NCI-H1417 treated with DMSO at 0.1 percent for 48 hours (cell line): ENCODE results near the gene FAM135A.
"Not testable (repeated sequence)": the region's sequence is repeated elsewhere in the genome, so short reads cannot be mapped to it uniquely, and the experiment has no call there.

Experiments used
- DNase-seq: peaks from one replicate; lab custom pipeline; 2025; lab: John Stamatoyannopoulos, UW

The FAM135A gene

DNA sequence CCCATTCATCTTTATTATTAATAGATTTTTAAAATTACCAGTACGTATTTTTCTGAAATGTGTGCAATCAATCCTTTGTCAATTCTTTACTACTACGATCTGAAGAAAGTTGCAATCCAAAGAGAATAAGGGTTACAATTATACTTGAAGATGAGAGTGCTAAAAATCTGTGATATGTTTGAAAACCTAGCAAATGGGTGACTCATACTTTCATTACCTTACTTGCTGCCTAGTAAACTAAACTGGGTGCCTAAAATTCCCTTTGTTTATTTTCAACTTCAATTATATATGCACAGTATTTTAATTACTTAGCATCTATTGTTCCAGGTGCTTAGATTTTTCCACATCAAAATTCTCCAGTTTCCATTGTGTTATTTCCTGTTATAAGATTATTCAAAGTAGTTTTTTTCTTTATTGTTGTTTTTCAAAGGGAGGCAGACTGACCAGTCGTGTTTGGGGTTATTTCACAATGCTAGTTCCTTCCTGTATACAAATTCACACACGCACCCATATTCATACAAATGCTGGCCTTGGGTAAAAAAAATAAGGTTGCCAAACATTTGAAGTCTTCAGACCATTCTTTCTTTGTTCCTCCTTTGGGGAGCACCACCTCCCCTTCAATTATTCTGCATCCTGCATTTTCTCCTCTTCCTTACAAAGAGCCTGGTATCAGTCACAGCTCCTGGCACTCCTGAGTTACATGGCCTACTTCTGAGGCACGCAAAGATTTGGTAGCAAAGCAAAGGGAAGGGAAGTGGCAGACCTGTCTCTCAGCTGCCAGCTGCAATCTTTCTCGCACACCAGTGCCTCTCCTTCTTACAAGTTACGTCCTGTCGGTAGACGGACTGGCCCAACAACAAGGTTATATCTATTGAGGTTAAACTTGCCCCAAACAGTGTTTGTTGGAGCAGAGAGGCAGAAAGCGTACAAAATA lies 16.2 kb upstream of the FAM135A start:
- no peak for DNase-seq

DNA sequence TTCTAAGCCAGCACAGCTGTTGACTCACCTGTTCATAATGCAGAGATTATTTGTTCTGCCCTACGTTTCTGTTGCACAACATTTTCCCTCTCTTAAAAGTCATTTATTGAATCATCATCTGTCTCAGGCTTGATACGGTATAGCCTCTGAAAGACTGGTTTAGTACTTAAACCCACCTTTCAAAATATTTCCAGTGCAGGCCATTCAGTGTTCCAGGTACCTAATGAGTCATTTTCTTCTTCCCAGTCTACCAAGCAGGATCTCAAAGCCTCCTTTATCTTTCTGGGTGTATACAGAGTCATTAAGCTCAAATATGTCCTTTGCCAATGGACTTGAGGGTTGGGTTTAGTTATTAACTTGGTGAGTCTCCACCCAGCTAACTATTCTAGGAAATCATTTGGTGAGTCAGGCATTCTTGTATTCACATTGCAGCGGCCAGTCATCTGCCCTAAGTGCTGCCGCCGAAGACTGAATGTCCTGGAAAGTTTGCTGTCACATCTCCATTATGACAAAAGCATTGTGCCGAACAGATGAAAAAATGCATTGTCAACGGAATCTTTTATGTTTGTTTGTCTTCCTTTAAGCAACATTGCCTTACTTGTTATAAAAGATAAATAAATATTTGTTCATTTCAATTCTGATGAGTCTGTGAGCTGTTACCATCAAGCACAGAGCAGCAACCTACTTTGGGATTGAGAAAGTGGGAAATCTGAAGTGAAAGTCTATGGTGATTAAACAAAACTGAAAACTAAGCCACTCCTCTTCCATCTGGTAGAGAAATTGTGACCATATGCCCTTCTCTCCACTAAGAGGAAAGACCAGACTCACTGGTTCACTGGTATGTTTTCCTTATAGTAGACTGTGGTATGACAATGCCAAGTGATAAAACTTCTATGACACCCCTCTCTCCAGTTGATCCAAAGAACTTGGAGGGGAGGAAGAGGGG lies 14.3 kb upstream of the FAM135A start:
- no peak for DNase-seq

DNA sequence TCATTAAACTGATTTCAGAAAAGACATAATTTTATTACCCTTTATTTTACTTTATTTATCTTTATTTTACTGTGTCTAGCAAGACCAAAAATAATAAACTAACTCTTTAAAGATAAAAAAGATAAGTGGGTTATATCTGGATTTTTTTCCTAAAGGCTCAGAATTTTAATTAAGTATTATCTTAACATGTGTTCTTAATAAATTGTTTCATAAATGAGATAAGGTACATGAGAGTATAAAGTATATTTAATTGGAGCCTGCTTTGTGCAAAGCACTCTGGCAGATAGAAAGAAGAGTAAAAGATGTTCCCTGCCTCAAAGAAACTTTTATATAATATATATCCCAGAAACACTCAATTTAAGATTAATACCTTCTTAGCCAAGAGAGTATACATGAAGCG lies 8.7 kb upstream of the FAM135A start:
- no peak for DNase-seq

GRCh38 chr6:70409216-70409615 lies 4.1 kb upstream of the FAM135A start:
- DNase-seq: no peak

DNA sequence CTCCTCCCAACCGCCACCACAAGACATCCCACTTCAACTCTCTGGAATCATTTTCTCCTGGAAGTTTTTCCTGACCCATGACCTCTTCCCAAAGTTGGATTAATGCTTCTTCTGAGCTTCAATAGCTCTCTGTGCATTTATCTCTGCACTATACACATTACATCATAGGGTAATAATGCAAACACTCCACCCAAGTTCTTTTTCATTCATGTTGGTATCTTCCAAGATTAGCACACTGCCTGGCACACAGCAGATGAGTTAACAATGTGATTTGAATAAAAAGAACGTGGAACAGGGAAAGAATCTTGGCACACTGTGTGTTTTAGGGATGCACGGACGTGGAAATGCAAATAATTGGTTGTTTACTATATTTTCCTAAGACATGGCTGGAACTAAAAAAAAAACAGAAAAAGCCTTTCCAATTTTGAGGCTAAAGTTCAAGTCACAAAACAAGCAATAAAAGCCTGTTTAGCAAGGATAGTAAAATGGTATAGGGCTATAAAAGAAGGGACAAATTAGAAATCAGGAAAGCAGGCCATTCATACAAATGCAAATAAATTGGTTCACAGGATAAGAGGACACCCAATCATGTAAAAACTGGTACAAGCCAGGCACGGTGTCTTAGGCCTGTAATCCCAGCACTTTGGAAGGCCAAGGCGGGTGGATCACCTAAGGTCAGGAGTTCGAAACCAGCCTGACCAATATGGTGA lies 1.6 kb upstream of the FAM135A start:
- no peak for DNase-seq

DNA sequence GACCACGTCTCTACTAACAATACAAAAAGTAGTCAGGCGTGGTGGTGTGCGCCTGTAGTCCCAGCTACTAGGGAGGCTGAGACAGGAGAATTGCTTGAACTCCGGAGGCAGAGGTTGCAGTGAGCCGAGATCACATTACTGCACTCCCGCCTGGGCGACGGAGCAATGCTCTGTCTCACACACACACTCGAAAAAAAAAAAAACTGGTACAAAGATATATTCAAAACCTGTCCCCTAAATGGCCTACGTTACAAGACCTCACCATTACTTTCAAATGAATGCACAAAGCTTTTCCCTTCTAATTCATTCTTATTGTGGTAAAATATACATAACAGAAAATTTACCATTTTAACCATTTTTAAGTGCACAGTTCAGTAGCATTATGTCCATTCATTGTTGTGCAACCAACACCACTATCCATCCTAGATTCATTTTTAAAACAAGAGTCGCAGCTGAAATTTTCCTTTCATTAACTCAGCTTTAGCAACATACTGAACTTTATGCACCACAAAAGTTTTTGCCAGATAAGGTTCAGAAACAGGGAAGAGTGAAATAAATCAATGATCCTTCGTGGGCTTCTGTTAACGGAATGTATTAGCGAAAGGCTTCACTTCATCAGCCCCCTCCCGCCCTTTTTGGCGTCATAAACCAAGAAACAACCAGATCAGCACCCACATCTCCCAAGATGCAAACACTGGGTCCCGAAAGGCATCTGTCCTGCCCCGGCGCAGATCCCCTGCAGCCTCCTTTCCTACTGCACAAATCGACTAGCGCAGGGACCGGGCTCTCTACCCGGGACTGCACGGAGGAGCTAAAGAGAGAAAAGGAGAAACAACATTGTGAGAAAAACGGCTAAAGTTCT lies 825 bp upstream of the FAM135A start:
- no peak for DNase-seq

- no peak for DNase-seq
Measured at GRCh38 chr6:70413992-70414494, 735 bp downstream of the FAM135A start.

DNA sequence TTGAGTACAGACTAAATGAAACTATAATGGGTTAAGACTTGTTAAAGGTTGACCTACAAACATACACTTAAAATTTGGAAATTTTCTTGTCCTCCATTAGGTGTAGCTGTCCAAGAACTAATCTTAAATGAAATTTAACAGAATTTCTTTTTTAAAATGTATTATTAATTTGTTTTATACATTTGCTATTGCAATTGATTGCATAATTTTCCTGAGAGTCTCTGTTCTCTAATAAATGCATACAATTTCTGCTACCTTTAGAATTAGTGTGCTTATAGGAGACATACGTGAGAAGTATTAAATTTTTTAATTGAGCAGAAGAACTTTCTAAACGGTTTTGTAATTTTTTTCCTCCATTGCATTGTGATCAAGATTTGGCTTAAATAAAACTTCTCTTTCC lies 1.5 kb downstream of the FAM135A start:
- DNase-seq: no peak

DNA sequence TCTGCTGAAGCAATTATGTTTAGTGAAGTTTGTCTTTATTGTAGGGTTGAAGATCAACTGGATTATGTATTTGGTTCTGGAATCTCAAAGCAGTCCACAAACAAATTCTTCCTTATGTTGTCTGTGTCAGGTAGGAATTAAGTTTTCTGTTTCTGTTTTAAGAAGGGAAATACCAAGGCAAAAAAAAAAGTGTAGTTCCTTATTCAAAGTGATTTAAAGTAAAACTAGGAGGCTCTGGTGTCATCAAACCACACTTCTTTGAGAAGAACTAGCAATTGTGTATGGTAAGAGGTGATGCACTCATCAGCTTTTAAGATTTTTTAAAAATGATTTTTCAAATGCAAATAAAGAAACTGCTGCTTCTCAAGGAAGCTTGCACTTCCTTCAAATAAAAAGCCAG lies 1.9 kb downstream of the FAM135A start:
- DNase-seq: no peak

DNA sequence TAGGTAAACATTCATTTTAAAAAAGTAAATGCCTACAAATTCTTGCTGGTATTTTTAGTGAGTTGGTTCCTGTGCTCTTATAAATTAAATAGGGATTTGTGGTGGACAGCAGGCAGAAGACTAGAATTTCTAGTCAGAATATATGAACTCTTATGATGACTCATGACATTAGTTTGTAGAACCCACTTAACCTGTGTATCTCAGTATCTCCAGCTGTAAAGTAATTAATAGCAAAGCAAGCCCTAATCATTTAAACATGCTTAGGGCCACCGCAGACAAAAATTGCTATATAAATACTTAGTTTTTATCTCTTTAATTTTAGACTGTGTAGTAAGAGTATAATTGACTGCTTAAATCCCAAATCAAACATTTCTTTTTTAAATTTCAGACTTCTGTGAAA lies 2.4 kb downstream of the FAM135A start:
- no peak for DNase-seq

GRCh38 chr6:70421509-70421908 lies 8.2 kb downstream of the FAM135A start:
- no peak for DNase-seq

DNA sequence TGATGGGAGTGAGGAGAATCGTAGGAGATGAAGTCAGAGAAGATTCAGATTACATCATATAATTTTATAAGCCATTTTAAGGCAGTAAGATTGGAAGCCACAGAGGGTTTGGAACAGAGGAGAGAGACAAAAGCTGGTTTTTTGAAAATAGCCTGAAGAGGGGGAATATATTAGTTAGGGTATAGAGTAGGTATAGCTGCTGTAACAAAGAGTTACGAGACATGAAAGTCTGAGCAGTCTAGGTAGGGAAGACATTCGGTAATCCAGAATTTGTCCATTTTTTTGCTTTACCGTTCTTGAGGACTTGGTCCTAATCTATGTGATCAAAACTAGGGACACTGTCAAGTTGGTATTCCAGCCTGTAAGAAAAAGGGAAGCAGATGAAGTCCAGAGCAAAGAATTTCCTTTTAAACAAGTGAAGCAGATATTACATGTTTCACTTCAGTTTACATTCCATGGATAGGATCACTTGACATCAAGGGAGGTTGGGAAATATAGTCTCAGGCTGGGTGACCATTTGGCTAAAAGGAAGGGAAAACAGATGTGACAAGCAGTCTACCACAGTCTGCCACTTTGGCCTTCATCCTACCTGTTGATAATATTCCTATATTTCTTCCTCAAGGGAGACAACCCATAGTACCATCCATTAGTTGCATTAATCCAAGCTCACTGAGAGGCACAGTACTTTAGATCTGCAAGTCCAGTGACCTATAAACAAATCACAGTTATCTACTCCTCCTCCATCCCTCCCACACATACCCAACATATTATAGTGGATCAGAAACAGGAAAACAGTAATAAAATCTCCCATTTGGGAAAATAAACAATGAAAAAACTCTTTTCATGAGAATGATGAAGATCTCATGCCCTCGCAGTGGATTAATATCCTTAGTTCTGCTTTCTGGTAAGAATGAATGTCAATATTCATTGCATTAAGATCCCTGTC lies 10.2 kb downstream of the FAM135A start:
- no peak for DNase-seq

GRCh38 chr6:70424291-70424690 lies 11.0 kb downstream of the FAM135A start:
- DNase-seq: no peak

GRCh38 chr6:70436320-70436719 lies 23.0 kb downstream of the FAM135A start:
- DNase-seq: no peak

GRCh38 chr6:70445001-70445400 lies 31.7 kb downstream of the FAM135A start:
- no peak for DNase-seq

DNA sequence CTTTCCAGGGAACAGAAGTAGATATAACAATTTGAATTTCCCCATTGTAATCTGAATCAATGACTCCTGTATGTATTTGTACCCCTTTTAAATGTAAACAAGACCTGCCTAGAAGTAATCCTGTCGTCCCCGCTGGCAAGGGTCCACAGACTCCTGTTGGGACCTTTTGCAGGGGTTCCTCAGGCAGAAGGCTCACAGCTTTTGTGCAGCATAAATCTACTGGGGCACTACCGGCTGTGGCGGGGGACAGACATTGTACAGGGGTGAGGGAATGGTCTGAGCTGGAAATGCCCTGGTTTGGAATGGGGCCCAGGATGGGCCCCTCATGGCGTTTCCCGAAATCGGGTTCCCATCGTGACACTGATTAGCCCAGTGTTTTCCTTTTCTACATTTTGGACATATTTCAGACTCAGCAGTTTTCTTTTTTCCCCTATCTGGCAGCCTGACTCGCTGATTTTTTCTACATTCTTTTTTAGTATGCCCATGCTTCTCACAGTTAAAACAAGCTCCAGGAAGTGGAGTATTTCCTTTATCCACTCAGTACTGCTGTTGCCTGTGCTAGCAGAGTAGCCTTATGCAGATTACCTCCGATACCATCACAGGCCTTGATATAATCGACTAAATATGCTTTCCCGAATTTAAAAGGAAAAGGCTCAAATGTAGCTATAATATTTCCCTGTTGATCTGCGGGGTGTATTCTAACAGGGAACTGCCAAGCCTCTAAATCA lies 34.2 kb downstream of the FAM135A start:
- DNase-seq: not testable (repeated sequence)

DNA sequence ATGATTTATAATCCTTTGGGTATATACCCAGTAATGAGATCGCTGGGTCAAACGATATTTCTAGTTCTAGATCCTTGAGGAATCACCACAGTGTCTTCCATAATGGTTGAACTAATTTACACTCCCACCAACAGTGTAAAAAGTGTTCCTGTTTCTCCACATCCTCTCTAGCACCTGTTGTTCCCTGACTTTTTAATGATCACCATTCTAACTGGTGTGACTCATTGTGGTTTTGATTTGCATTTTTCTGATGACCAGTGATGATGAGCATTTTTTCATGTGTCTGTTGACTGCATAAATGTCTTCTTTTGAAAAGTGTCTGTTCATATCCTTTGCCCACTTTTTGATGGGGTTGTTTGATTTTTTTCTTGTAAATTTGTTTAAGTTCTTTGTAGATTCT lies 40.6 kb downstream of the FAM135A start:
- not testable (repeated sequence) for DNase-seq

GRCh38 chr6:70456735-70457134 lies 43.4 kb downstream of the FAM135A start:
- DNase-seq: no peak

GRCh38 chr6:70459235-70459634 lies 45.9 kb downstream of the FAM135A start:
- DNase-seq: no peak
